Large intestine (tissue), 12 donors: ENCODE measurements around the gene BHLHE40. TPM values are rescaled to one million over a fixed set of nuclear protein-coding genes. Genes with fewer than 3 reads are reported as not detected.

Source experiments
- DNase-seq, 2 donors: peaks; one replicate each; pipeline versions ENCODE4 v3.0.0 to v3.0.0-alpha.2; 2013
- H3K27ac ChIP-seq: one replicate; pipeline ENCODE4 v1.5.1; 2013; ENCODE audit warnings: low read length
- H3K27me3 ChIP-seq: 2 replicates; pipeline ENCODE4 v1.6.1; 2013; ENCODE audit warnings: low read length; ENCODE audit not compliant: control insufficient read depth, insufficient read depth
- H3K36me3 ChIP-seq: 2 replicates; pipeline ENCODE4 v1.6.1; 2013; ENCODE audit warnings: low read length; ENCODE audit not compliant: control insufficient read depth, insufficient read depth
- H3K4me1 ChIP-seq: one replicate; pipeline ENCODE4 v1.6.1; 2013; ENCODE audit warnings: low read length; ENCODE audit not compliant: control insufficient read depth, insufficient read depth
- H3K4me3 ChIP-seq: one replicate; pipeline ENCODE4 v1.5.1; 2013; ENCODE audit warnings: low read length
- H3K9me3 ChIP-seq: one replicate; pipeline ENCODE4 v1.6.1; 2013; ENCODE audit warnings: mild to moderate bottlenecking, low read depth, low read length, moderate library complexity; ENCODE audit not compliant: control insufficient read depth
- WGBS: methylation state at CpG from one replicate; pipeline ENCODE4 v1.1.5; 2013; ENCODE audit warnings: low lambda C conversion rate; ENCODE audit not compliant: insufficient coverage; 5-methylcytosine and 5-hydroxymethylcytosine counted together
- long read RNA-seq, 11 donors: transcript quantifications; one replicate each; lab custom pipeline, GENCODE V29; 2026
- polyA plus RNA-seq: library from polyadenylated mRNA; unstranded; fragments of 120-200 nt; gene quantifications from one replicate; pipeline ENCODE4 v1.2.1, GENCODE V29; 2013

Gene BHLHE40
- polyA plus RNA-seq: 101 TPM
- long read RNA-seq, donor 1, transcript BHLHE40-201 (5 exons, 3,473 nt): major isoform, 6 of 7 reads
- long read RNA-seq, donor 1, partial matches to known transcripts: 0 of 7 reads
- long read RNA-seq, donor 1, other reads (novel, unspliced or antisense): 0 of 7 reads
- long read RNA-seq, donor 2, transcript BHLHE40-201 (5 exons, 3,473 nt): major isoform, 25 of 31 reads
- long read RNA-seq, donor 2, partial matches to known transcripts: 6 of 31 reads
- long read RNA-seq, donor 2, other reads (novel, unspliced or antisense): 0 of 31 reads
- long read RNA-seq, donor 3: 0 reads
- long read RNA-seq, donor 4, transcript BHLHE40-201 (5 exons, 3,473 nt): major isoform, 5 of 6 reads
- long read RNA-seq, donor 4, partial matches to known transcripts: 0 of 6 reads
- long read RNA-seq, donor 4, other reads (novel, unspliced or antisense): 0 of 6 reads
- long read RNA-seq, donor 5, transcript BHLHE40-201 (5 exons, 3,473 nt): major isoform, 6 of 6 reads
- long read RNA-seq, donor 5, partial matches to known transcripts: 0 of 6 reads
- long read RNA-seq, donor 5, other reads (novel, unspliced or antisense): 0 of 6 reads
- long read RNA-seq, donor 6, transcript BHLHE40-201 (5 exons, 3,473 nt): major isoform, 43 of 73 reads
- long read RNA-seq, donor 6, partial matches to known transcripts: 30 of 73 reads
- long read RNA-seq, donor 6, other reads (novel, unspliced or antisense): 0 of 73 reads
- long read RNA-seq, donor 7, transcript BHLHE40-201 (5 exons, 3,473 nt): major isoform, 13 of 14 reads
- long read RNA-seq, donor 7, partial matches to known transcripts: 0 of 14 reads
- long read RNA-seq, donor 7, other reads (novel, unspliced or antisense): 0 of 14 reads
- long read RNA-seq, donor 8, transcript BHLHE40-201 (5 exons, 3,473 nt): major isoform, 77 of 127 reads
- long read RNA-seq, donor 8, partial matches to known transcripts: 47 of 127 reads
- long read RNA-seq, donor 8, other reads (novel, unspliced or antisense): 0 of 127 reads
- long read RNA-seq, donor 9, transcript BHLHE40-201 (5 exons, 3,473 nt): major isoform, 13 of 20 reads
- long read RNA-seq, donor 9, partial matches to known transcripts: 5 of 20 reads
- long read RNA-seq, donor 9, other reads (novel, unspliced or antisense): 0 of 20 reads
- long read RNA-seq, donor 10, transcript BHLHE40-201 (5 exons, 3,473 nt): major isoform, 33 of 49 reads
- long read RNA-seq, donor 10, partial matches to known transcripts: 15 of 49 reads
- long read RNA-seq, donor 10, other reads (novel, unspliced or antisense): 0 of 49 reads
- long read RNA-seq, donor 11, transcript BHLHE40-201 (5 exons, 3,473 nt): major isoform, 11 of 23 reads
- long read RNA-seq, donor 11, partial matches to known transcripts: 12 of 23 reads
- long read RNA-seq, donor 11, other reads (novel, unspliced or antisense): 0 of 23 reads

DNA sequence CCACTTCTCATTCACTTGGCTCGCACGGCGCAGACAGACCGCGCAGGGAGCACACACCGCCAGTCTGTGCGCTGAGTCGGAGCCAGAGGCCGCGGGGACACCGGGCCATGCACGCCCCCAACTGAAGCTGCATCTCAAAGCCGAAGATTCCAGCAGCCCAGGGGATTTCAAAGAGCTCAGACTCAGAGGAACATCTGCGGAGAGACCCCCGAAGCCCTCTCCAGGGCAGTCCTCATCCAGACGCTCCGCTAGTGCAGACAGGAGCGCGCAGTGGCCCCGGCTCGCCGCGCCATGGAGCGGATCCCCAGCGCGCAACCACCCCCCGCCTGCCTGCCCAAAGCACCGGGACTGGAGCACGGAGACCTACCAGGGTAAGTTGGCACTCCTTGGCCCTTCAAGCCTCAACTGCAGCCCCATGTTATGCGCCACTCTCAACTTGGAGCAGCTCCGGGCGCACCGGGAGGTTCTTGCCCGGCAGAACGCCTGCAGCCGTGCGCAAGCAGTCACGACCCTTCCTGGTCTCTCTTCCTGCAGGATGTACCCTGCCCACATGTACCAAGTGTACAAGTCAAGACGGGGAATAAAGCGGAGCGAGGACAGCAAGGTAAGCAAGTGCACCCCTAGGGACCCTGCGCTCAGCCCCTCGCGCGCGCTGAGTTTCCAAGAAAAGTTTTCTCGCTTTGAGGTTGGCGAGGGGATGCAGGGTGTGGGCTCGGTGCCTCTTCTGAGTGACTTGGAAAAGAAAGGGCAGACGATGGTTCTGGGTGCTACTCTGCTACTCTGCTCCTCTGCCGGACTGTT, at the start of gene BHLHE40:
TSS of gene BHLHE40 (plus strand) at position 10 of the 801 bp plus-strand sequence. CDS start at position 292, 282 bp downstream.
- Histone ChIP-seq H3K4me3 (peak within 1 kb of the TSS; percentile 98), H3K27ac (peak within 1 kb of the TSS; percentile 100), H3K9me3 (no peaks in the 10 kb centered on the region), H3K36me3 (peaks cover 27% of the 10 kb centered on the region), H3K27me3 (peaks cover 9% of the 10 kb centered on the region), H3K4me1 (peaks cover 32% of the 10 kb centered on the region)
- DNase-seq: peak in 1 of 2 donors; percentile 57
- WGBS: no CpG with 5 or more reads among the region's 51 CpGs

DNA sequence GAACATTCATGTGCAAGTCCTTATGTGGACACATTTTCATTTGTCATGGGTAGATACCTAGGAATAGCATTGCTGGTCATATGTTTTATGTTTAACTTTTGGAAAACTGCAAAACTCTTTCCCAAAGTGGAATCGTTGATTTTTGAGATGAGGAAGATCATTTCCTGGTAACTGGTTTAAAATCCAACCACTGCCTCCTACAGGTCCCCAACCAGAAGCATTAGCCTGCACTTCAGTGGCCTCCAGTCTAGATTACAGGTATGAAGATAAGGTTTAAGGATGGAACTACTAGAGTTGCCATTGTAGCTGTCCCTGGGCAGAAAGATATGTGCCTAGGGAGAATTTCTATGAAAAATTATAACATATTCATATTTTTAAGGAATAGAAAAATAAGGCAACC, 48.7 kb upstream of the BHLHE40 start:
- no peaks in the 10 kb centered on the region for H3K27me3 ChIP-seq
- 100% methylated on average over 1 of the region's 1 CpG for WGBS
- H3K4me1 ChIP-seq: no peaks in the 10 kb centered on the region
- no peaks in the 10 kb centered on the region for H3K9me3 ChIP-seq
- no peak for DNase-seq
- H3K36me3 ChIP-seq: no peaks in the 10 kb centered on the region
- no peak overlapping the region for H3K27ac ChIP-seq
- H3K4me3 ChIP-seq: no peak overlapping the region

DNA sequence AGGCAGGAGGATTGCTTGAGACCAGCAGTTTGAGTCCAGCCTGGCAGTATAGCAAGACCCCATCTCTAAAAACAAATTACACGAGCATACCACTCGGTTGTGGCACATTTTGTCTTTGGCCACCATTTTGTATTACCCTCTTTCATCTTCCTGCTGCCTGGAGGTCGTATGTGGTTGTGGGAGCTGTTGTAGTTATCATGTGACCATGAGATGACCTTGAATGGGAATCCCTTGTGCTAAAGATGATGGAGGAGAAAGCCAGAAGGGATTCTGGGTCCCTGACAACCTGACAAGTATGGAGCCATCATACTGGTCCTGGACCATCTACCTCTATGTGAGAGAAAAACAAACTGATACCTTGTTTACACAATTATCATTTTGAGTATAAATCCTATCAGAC, 45.2 kb upstream of the BHLHE40 start:
- no peak overlapping the region for H3K27ac ChIP-seq
- DNase-seq: no peak
- no peaks in the 10 kb centered on the region for H3K4me1 ChIP-seq
- H3K9me3 ChIP-seq: no peaks in the 10 kb centered on the region
- H3K36me3 ChIP-seq: no peaks in the 10 kb centered on the region
- H3K27me3 ChIP-seq: no peaks in the 10 kb centered on the region
- WGBS: 100% methylated on average over 1 of the region's 3 CpGs
- H3K4me3 ChIP-seq: no peak overlapping the region

DNA sequence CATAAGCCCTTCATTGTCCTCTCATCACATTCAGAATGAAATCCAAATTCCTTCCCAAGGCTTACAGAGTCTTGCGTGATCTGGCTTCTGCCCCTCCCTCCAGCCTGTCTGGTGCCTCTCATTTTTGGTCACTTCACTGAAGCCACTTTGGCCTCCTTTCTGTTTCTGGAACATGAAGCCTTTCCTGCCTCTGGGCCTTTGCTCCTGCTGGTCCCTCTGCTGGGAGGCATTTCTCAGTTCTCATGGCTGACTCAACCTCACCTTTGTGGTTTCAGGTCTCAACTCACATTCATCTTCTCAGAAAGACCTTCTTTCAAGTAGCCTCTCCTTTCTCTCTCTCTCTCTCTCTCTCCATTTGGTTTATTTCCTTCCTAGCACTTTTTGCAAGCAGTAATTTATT, 43.9 kb upstream of the BHLHE40 start:
- no peak for DNase-seq
- no peak overlapping the region for H3K27ac ChIP-seq
- WGBS: no CpG with 5 or more reads among the region's 1 CpG
- no peaks in the 10 kb centered on the region for H3K4me1 ChIP-seq
- no peak overlapping the region for H3K4me3 ChIP-seq
- H3K36me3 ChIP-seq: no peaks in the 10 kb centered on the region
- H3K9me3 ChIP-seq: no peaks in the 10 kb centered on the region
- no peaks in the 10 kb centered on the region for H3K27me3 ChIP-seq

DNA sequence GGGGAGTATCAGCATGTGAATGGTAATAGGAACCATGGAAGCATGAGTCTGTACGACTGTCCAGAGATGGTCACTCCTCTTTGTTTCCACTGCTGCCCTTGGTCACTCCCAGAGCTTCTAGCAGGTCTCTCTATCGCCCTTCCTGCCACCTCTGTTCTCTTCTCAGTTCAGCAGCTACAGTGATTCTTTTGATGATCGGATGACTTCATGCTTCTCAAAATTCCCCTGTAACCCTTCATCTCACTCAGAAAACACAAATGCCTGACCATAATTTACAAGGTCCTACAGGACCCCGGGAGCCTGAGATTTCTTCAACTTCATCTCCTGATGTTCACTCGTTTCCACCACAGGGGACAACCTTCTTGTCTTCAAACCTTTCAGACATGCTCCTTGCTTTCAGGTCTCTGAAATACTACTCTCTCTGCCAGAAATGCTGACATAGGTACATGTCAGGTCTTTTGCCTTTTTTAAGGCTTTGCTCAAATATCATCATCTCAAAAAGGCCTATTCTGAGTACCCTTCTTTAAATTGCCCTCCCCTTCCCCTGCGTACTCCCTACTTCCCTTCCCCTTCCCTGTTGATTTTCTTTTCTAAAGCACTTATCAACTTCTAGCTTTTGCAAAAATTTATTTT, 42.1 kb upstream of the BHLHE40 start:
- Histone ChIP-seq H3K36me3 (no peaks in the 10 kb centered on the region), H3K27me3 (no peaks in the 10 kb centered on the region), H3K27ac (no peak overlapping the region), H3K9me3 (no peaks in the 10 kb centered on the region), H3K4me3 (no peak overlapping the region), H3K4me1 (no peaks in the 10 kb centered on the region)
- DNase-seq: no peak
- WGBS: 93% methylated on average over 3 of the region's 6 CpGs

DNA sequence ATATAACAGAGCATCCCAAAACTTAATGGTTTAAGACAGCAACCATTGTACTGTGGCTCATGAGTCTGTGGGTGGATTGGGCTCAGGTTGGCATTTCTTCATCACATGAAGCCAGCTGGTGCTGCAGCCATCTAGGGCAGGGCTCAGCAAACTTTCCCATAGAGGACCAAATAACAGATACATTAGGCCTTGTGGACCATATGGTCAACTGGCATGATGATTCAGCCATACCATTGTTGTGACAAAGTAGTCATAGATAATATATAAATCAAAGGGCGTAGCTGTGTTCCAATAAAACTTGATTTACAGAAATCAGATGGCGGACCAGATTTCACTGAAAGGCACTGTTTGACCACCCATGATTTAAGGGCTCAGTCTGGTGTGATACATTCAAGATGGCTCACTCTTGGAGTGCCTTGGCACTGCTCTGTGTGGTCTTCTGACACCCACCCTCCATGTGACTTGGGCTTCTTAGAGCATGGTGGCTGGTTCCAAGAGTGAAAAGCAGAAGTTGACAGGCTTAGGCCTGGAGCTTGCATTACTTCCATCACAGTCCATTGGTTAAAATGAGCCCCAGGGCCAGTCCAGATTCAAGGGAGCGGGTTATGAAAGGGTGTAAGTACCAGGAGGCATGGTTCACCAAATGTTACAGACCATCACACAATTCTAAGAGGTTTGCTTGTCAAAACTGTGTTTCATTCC, 40.8 kb upstream of the BHLHE40 start:
- WGBS: no CpG with 5 or more reads among the region's 3 CpGs
- Histone ChIP-seq H3K9me3 (no peaks in the 10 kb centered on the region), H3K27me3 (no peaks in the 10 kb centered on the region), H3K36me3 (no peaks in the 10 kb centered on the region), H3K27ac (no peak overlapping the region), H3K4me3 (no peak overlapping the region), H3K4me1 (no peaks in the 10 kb centered on the region)
- DNase-seq: no peak

DNA sequence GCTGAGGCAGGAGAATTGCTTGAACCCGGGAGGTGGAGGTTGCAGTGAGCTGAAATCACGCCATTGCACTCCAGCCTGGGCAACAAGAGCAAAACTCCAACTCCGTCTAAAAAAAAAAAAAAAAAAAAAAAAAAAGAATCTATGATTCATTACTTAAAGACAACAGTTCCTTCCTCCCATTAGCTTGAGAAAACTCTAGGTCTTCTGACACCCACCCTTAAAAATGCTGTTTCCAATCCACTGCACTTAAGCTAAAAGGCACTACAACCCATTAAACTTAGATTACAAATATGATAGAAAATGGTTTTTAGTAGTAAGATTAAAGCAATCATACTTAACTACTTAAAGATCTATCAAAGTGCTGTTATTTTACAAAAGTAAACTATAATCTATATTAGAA, 40.0 kb upstream of the BHLHE40 start:
- Histone ChIP-seq H3K4me1 (no peaks in the 10 kb centered on the region), H3K27me3 (no peaks in the 10 kb centered on the region), H3K27ac (no peak overlapping the region), H3K36me3 (no peaks in the 10 kb centered on the region), H3K4me3 (no peak overlapping the region), H3K9me3 (no peaks in the 10 kb centered on the region)
- no peak for DNase-seq
- no CpG with 5 or more reads among the region's 3 CpGs for WGBS

DNA sequence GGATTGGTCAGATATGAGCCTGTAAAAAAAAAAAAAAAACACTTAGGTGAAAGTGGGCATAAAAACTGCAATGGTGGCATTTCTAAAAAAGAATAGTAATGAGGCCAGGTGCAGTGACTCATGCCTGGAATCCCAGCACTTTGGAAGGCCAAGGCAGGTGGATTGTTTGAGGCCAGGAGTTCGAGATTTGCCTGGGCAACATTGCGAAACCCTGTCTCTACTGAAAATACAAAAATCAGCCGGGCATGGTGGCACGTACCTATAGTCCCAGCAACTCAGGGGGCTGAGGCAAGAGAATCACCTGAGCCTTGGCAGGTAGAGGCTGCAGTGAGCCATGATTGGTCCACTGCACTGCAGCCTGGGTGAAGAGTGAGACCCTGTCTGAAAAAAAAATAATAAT, 38.3 kb upstream of the BHLHE40 start:
- no peak for DNase-seq
- no CpG with 5 or more reads among the region's 4 CpGs for WGBS
- no peaks in the 10 kb centered on the region for H3K9me3 ChIP-seq
- no peaks in the 10 kb centered on the region for H3K4me1 ChIP-seq
- H3K4me3 ChIP-seq: no peak overlapping the region
- no peaks in the 10 kb centered on the region for H3K27me3 ChIP-seq
- no peak overlapping the region for H3K27ac ChIP-seq
- no peaks in the 10 kb centered on the region for H3K36me3 ChIP-seq

DNA sequence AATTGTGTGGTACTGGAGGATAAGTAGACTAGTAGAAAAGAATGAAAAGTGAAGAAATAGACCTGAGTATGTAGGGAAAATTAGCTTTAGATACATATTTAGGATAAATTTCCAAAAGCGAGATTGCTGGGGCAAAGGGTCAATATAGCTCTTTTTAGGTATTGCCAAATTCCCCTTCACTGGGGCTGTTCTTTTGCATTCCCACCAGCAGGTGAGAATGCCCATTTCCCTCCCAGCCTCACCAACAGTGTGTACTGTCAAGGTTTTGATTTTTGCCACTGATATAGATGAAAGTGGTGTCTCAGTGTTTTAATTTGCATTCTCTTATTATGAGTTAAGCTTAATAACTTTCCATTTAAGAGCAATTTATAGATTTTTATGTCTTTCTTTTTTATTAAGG, 35.7 kb upstream of the BHLHE40 start:
- H3K36me3 ChIP-seq: no peaks in the 10 kb centered on the region
- DNase-seq: no peak
- no CpG with 5 or more reads among the region's 1 CpG for WGBS
- H3K4me3 ChIP-seq: no peak overlapping the region
- H3K4me1 ChIP-seq: no peaks in the 10 kb centered on the region
- no peaks in the 10 kb centered on the region for H3K27me3 ChIP-seq
- H3K9me3 ChIP-seq: no peaks in the 10 kb centered on the region
- H3K27ac ChIP-seq: no peak overlapping the region
